ENCODE measurements around the gene ADORA3.
"Not testable (repeated sequence)": the region's sequence is repeated elsewhere in the genome, so short reads cannot be mapped to it uniquely, and the experiment has no call there.

The ADORA3 gene

GRCh38 chr1:111503585-111504060, at the start of gene ADORA3, which contains the start of gene TMIGD3:
Gene ADORA3 (minus strand): TSS chr1:111503633. CDS start chr1:111503354, 279 bp downstream.
Gene TMIGD3 (minus strand): TSS chr1:111503633. CDS start chr1:111503354, 279 bp downstream.
- DNase-seq, result no peak

GRCh38 chr1:111553196-111553595, 49.8 kb upstream of the ADORA3 start:
- DNase-seq, result no peak

DNA sequence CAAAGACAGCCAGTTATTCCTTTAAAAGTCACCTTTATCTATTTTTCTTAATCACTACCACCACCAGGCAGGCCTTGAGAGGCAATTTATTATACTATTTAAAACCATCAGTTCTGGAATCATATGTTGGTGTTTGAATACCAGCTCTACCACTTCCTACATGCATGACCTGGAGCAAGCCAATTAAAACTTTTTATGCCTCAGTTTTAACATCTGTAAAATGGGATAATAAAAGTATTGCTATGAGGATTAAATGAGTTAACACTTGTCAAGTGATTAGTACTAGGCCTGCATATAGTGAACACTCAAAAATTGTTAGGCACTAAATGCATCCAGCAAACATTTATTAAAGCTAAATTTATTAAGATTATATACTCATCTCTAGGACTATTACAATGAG, 49.2 kb upstream of the ADORA3 start:
- DNase-seq, result no peak

- no peak for DNase-seq
These were observed 48.4 kb upstream of the ADORA3 start for GRCh38 chr1:111551623-111552411.

DNA sequence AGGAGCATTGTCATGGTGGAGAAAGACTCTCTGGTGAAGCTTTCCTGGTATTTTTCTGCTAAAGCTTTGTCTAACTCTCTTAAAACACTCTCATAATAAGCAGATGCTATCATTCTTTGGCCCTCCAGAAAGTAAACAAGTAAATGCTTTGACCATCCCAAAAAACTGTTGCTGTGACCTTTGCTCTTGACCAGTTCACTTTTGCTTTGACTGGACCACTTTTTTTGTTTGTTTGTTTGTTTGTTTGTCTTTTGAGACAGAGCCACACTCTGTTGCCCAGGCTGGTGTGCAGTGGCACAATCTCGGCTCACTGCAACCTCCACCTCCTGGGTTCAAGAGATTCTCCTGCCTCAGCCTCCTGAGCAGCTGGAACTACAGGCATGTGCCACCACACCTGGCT, 44.4 kb upstream of the ADORA3 start:
- not testable (repeated sequence) for DNase-seq

- DNase-seq, result no peak
These were observed 38.8 kb upstream of the ADORA3 start for GRCh38 chr1:111542187-111542586.

- DNase-seq, result no peak
These were observed 38.3 kb upstream of the ADORA3 start for GRCh38 chr1:111541721-111542120.

DNA sequence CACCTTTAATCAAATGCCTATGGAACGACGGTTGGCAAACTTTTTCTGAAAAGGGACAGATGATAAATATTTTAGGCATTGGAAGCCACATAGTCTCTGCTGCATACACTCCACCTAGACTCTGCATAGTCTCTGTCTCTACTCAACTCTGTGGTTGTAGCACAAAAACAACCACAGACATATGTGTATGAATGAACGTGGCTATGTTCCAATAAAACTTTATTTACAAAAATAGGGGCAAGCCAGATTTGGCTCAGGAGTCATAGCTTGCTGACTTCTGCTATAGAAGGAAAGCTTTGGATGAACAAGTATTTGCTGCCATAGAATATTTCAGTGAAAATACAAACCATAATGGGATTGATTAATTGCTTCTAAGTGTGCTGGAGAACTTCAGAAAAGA, 37.5 kb upstream of the ADORA3 start:
- DNase-seq, result no peak

DNA sequence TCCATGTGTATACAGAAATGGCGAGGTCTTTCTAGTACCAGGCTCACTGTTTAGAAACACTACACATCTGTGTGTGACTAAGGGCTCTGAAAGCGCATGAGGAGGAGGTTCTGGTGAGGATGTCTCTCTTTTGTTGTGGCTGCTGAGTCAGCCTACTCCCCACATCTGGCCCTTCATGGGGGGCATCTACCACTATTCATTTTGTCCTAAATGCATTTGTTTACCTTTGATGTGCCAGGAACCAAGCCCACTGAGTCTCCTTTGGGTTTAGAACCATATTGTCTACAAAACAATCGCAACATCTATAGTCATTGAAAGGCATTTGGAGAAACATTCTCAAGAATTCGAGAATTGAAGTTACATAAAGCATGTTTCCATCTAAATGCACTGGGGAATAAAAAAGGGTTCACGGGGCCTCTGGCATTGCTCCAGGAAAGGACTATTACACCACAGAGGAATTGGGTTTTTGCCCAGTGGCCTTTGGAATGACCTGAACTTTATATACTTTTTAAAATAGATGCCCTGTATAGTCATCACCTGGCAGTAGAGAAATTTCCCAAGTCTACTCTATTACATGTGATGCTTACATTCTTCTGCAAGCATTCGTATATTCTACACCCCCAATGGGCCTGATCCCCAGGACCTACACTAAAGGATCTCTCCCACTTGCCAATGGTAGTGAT, 35.1 kb upstream of the ADORA3 start:
- no peak for DNase-seq

GRCh38 chr1:111535256-111536191, 32.1 kb upstream of the ADORA3 start:
- no peak for DNase-seq

- DNase-seq, result no peak
These were observed 16.6 kb upstream of the ADORA3 start for GRCh38 chr1:111520053-111520452.

- peak; percentile 8 for DNase-seq
These were observed 14.2 kb upstream of the ADORA3 start for GRCh38 chr1:111517469-111518225.

DNA sequence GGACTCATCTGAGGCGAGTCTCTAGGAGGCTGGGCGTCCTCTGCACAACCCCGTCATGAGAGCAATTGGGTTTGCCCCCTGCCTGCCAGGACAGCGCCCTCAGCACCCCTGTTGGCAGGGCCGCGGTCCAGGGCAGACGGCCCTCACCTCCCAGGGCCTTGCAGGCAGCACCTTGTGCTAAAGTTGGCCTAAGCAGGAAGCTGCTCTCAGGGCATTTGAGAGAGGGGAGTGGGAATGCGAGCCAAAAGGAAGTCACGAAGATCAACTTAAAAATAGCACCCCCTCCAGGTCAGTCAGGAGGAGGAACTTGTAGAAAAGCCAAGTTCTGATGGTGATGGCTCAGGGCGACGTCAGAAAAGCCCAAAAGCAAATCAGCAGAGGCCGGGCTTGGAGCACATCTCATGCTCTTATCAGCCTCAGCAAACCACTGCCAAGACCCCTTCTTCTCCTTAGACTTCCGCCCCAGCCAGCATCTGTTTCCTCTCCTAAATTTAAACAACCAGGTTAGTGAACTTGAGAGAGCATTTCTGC, 12.6 kb upstream of the ADORA3 start:
- DNase-seq, result no peak

- no peak for DNase-seq
These were observed 12.0 kb upstream of the ADORA3 start for GRCh38 chr1:111515291-111516004.

DNA sequence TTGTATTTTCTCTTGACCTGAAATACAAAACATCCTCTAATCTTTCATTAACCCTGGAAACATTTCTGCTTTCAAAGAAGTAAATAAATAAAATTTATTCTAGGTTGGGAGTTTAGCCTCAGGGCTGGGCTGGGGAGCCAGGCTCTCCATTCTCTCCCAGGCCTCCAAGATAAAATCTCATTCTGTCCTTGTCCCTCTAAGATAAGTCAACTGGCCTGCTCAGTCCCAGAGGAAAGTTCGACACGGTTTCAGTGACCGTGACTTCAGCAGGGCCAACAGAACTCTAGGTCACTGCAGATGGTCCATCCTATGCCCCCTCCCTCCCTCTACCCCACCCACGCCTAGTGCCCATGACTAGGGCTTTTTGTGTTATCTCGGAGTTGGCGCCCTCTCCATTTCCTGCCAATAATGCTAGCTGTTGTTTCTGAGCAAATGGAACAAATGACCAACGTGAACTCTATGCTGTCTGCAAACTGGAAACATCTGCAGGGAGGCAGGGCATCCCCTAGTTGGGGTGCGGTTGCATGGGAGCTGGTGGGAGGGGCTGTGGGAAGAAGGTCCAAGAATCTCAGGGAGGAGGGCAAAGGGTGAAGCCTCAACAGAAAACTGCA, 10.1 kb upstream of the ADORA3 start:
- no peak for DNase-seq

GRCh38 chr1:111512931-111513330, 9.5 kb upstream of the ADORA3 start:
- DNase-seq, result no peak

- DNase-seq, result no peak
These were observed 8.9 kb upstream of the ADORA3 start for GRCh38 chr1:111512132-111512889.

- DNase-seq, result no peak
These were observed 7.9 kb upstream of the ADORA3 start for GRCh38 chr1:111511370-111511769.

DNA sequence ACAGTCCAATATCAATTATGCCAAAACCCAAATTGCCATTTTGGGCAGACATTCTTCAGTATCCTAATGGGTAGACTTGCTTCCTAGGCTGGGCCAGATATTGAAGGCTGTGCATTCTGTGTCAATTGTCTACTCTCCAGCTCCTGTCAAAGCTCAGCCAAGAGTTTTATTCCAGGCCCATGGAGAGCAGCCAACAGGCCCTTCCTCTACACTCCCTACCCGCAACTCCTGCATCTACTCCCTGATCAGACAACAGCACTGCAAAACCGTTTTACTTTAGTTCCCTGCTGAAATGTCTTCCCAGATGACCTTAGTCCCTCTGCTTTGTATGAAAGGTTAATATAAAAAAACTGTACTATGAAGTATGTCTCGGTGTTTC, 6.6 kb upstream of the ADORA3 start:
- no peak for DNase-seq
